H1 (cell line): ENCODE results near the gene RAB3IL1. TPM values are rescaled to one million over a fixed set of nuclear protein-coding genes. Genes with fewer than 3 reads are reported as not detected.

Experiments used
- CTCF ChIA-PET: fragments of 300-600 bp; sonication (Branson Sonifier 250); formaldehyde crosslinking; loops from one replicate; lab custom pipeline; 2021; ENCODE audit not compliant: partially characterized antibody; lab: Charles Lee
- POLR2A ChIA-PET: fragments of 300-600 bp; sonication (Branson Sonifier 250); formaldehyde crosslinking; loops from one replicate; lab custom pipeline; 2021; ENCODE audit warnings: inconsistent platforms; ENCODE audit not compliant: partially characterized antibody; lab: Charles Lee
- DNase-seq, 2 experiments: peaks; one replicate each; pipeline versions ENCODE4 v3.0.0 to v3.0.0-alpha.2; 2010 to 2022; ENCODE audit warnings: low spot score in 2 of 2, low read depth in 1 of 2, mixed read lengths in 1 of 2
- FAIRE-seq: peaks from 2 replicates; lab custom pipeline; 2011; peaks lifted over from hg19 to GRCh38; lab: Jason Lieb, UNC
- H2AFZ ChIP-seq: 2 replicates; pipeline ENCODE4 v1.8.1; 2012; ENCODE audit warnings: low read length, inconsistent platforms
- H2AK5ac ChIP-seq: 2 replicates; pipeline ENCODE4 v1.6.1; 2013; ENCODE audit warnings: low read depth, low read length
- H2BK120ac ChIP-seq: replicated peaks from 2 replicates; pipeline ENCODE3; 2013; ENCODE audit warnings: low read depth, low read length, inconsistent platforms
- H2BK12ac ChIP-seq: 2 replicates; pipeline ENCODE4 v1.6.1; 2013; ENCODE audit warnings: low read depth, low read length
- H2BK15ac ChIP-seq: 2 replicates; pipeline ENCODE4 v1.6.1; 2013; ENCODE audit warnings: low read length
- H2BK20ac ChIP-seq: 2 replicates; pipeline ENCODE4 v1.6.1; 2013; ENCODE audit warnings: low read length
- H2BK5ac ChIP-seq: 2 replicates; pipeline ENCODE4 v1.6.1; 2013; ENCODE audit warnings: low read depth, low read length
- H3K14ac ChIP-seq: 2 replicates; pipeline ENCODE4 v1.6.1; 2013; ENCODE audit warnings: inconsistent platforms; ENCODE audit not compliant: insufficient read length
- H3K18ac ChIP-seq: 2 replicates; pipeline ENCODE4 v1.6.1; 2013; ENCODE audit warnings: low read length; ENCODE audit errors: extremely low read depth
- H3K23ac ChIP-seq: 2 replicates; pipeline ENCODE4 v1.6.1; 2013; ENCODE audit warnings: inconsistent platforms; ENCODE audit not compliant: insufficient read length
- H3K23me2 ChIP-seq: 2 replicates; pipeline ENCODE4 v1.6.1; 2013; ENCODE audit warnings: low read depth, low read length
- H3K27ac ChIP-seq: 2 replicates; pipeline ENCODE4 v1.6.1; 2011; ENCODE audit warnings: low read depth, low read length, inconsistent platforms
- H3K27me3 ChIP-seq, 4 experiments: replicated peaks in 1 of 4; 1 replicate in 1 of 4; 2 replicates in 3 of 4; pipeline versions ENCODE4 v1.6.1 to v1.8.1; 2011 to 2013; ENCODE audit warnings: low read length in 3 of 4, mild to moderate bottlenecking in 3 of 4, inconsistent platforms in 2 of 4, mixed read lengths in 2 of 4, moderate library complexity in 1 of 4; ENCODE audit not compliant: control insufficient read depth in 3 of 4, insufficient read depth in 3 of 4; ENCODE audit errors: extremely low read depth in 1 of 4
- H3K36me3 ChIP-seq, 4 experiments: 2 replicates each; pipeline versions ENCODE4 v1.6.1 to v1.8.1; 2011 to 2013; ENCODE audit warnings: mild to moderate bottlenecking in 4 of 4, low read length in 3 of 4, moderate library complexity in 2 of 4, control low read depth in 1 of 4, inconsistent platforms in 1 of 4; ENCODE audit not compliant: insufficient read depth in 4 of 4, control insufficient read depth in 2 of 4
- H3K4ac ChIP-seq: replicated peaks from 2 replicates; pipeline ENCODE3; 2013; ENCODE audit warnings: low read length, low read depth, mixed read lengths, inconsistent platforms; ENCODE audit not compliant: insufficient read length
- H3K4me1 ChIP-seq, 4 experiments: replicated peaks in 1 of 4; 1 replicate in 1 of 4; 2 replicates in 3 of 4; pipeline versions ENCODE4 v1.6.1 to v1.8.1; 2011 to 2013; ENCODE audit warnings: low read length in 3 of 4, inconsistent platforms in 2 of 4, mixed read lengths in 1 of 4; ENCODE audit not compliant: insufficient read depth in 4 of 4, control insufficient read depth in 3 of 4
- H3K4me2 ChIP-seq, 2 experiments: 2 replicates each; pipeline versions ENCODE4 v1.6.1 to v1.8.1; 2011 to 2013; ENCODE audit warnings: low read depth in 2 of 2, low read length in 2 of 2, control low read depth in 1 of 2, inconsistent platforms in 1 of 2, mild to moderate bottlenecking in 1 of 2; ENCODE audit not compliant: insufficient read depth in 1 of 2
- H3K4me3 ChIP-seq, 4 experiments: fragments of 200-600, 300-600 bp in 1 of 4; sonication (generic), shearing (Covaris generic), sonication (Bioruptor Twin) in 1 of 4; 2 replicates each; pipeline versions ENCODE4 v1.5.1 to v1.8.1; 2011 to 2016; ENCODE audit warnings: low read length in 4 of 4, low read depth in 3 of 4, control low read depth in 2 of 4, inconsistent platforms in 2 of 4, mild to moderate bottlenecking in 2 of 4, mixed read lengths in 1 of 4, moderate library complexity in 1 of 4; ENCODE audit not compliant: insufficient read depth in 2 of 4; ENCODE audit errors: extremely low read depth in 1 of 4
- H3K56ac ChIP-seq: replicated peaks from 2 replicates; pipeline ENCODE3; 2013; ENCODE audit warnings: low read depth, mild to moderate bottlenecking, mixed read lengths, low read length, inconsistent platforms; ENCODE audit not compliant: insufficient read length
- H3K79me1 ChIP-seq: 2 replicates; pipeline ENCODE4 v1.6.1; 2013; ENCODE audit warnings: low read depth, low read length, control low read depth
- H3K79me2 ChIP-seq, 2 experiments: 2 replicates each; pipeline versions ENCODE4 v1.6.1 to v1.8.1; 2012 to 2013; ENCODE audit warnings: low read length in 2 of 2, mild to moderate bottlenecking in 2 of 2, inconsistent platforms in 1 of 2; ENCODE audit not compliant: insufficient read depth in 2 of 2, control insufficient read depth in 1 of 2
- H3K9ac ChIP-seq, 4 experiments: replicated peaks in 1 of 4; 1 replicate in 1 of 4; 2 replicates in 3 of 4; pipeline versions ENCODE4 v1.6.1 to v1.8.1; 2011 to 2013; ENCODE audit warnings: low read depth in 3 of 4, low read length in 3 of 4, control low read depth in 2 of 4, mild to moderate bottlenecking in 2 of 4, moderate library complexity in 2 of 4, inconsistent platforms in 1 of 4; ENCODE audit errors: extremely low read depth in 1 of 4
- H3K9me3 ChIP-seq, 2 experiments: 2 replicates each; pipeline versions ENCODE4 v1.6.1 to v1.8.1; 2012 to 2013; ENCODE audit warnings: mild to moderate bottlenecking in 2 of 2, moderate library complexity in 2 of 2, control low read depth in 1 of 2, inconsistent platforms in 1 of 2, low read depth in 1 of 2, low read length in 1 of 2, mixed read lengths in 1 of 2; ENCODE audit not compliant: insufficient read depth in 2 of 2
- H4K20me1 ChIP-seq, 2 experiments: replicated peaks in 1 of 2; 2 replicates each; pipeline versions ENCODE3 to v1.8.1; 2011 to 2013; ENCODE audit warnings: inconsistent platforms in 2 of 2, low read length in 2 of 2, mild to moderate bottlenecking in 1 of 2; ENCODE audit not compliant: insufficient read depth in 2 of 2, control insufficient read depth in 1 of 2
- H4K5ac ChIP-seq: 2 replicates; pipeline ENCODE4 v1.6.1; 2013; ENCODE audit warnings: low read length, low read depth, mixed read lengths, inconsistent platforms; ENCODE audit not compliant: insufficient read length
- H4K8ac ChIP-seq: 2 replicates; pipeline ENCODE4 v1.8.0; 2013; ENCODE audit warnings: mild to moderate bottlenecking, moderate library complexity, low read length, inconsistent platforms; ENCODE audit not compliant: insufficient read depth; ENCODE audit errors: extremely low read depth
- H4K91ac ChIP-seq: replicated peaks from 2 replicates; pipeline ENCODE3; 2013; ENCODE audit warnings: low read length, mixed read lengths, inconsistent platforms; ENCODE audit not compliant: insufficient read length
- EGR1 ChIP-seq: IDR thresholded peaks from 2 replicates; pipeline ENCODE4 v1.6.1; 2011; ENCODE audit warnings: low read depth, low read length, borderline replicate concordance
- POLR2AphosphoS5 ChIP-seq: IDR thresholded peaks from 2 replicates; pipeline ENCODE4 v1.6.1; 2011; ENCODE audit warnings: low read depth, low read length
- RAD21 ChIP-seq, 2 experiments: IDR thresholded peaks in 1 of 2; conservative IDR thresholded peaks in 1 of 2; 2 replicates each; pipeline ENCODE4 v1.6.1; 2011; ENCODE audit warnings: low read depth in 2 of 2, low read length in 2 of 2, improper control_type of control experiment in 1 of 2, inconsistent platforms in 1 of 2, mild to moderate bottlenecking in 1 of 2, moderate library complexity in 1 of 2
- SUZ12 ChIP-seq: fragments of 200-600 bp; sonication (generic); IDR thresholded peaks from 2 replicates; pipeline ENCODE4 v1.6.1; 2012; ENCODE audit warnings: mild to moderate bottlenecking, inconsistent platforms, low read length, moderate library complexity, mixed read lengths
- WGBS, 2 experiments: shearing (Covaris generic) in 1 of 2; methylation state at CpG; one replicate each; pipeline versions ENCODE4 v1.1.6 to v1.1.7; 2013 to 2015; ENCODE audit warnings: low lambda C conversion rate in 2 of 2, mixed read lengths in 2 of 2, inconsistent platforms in 1 of 2, low coverage in 1 of 2, missing lambda C conversion rate in 1 of 2; ENCODE audit not compliant: insufficient replicate concordance in 2 of 2, insufficient coverage in 1 of 2, insufficient read length in 1 of 2; ENCODE audit errors: extremely low coverage in 1 of 2, missing lambda C conversion rate in 1 of 2; 5-methylcytosine and 5-hydroxymethylcytosine counted together
- polyA plus RNA-seq, 7 experiments: library from polyadenylated mRNA; depleted of rRNA in 3 of 7; stranded (reverse) in 5 of 7; unstranded in 2 of 7; fragments of >200 nt in 5 of 7; fragments of 200-250 nt in 2 of 7; gene quantifications; 1 replicate in 5 of 7; 2 replicates in 1 of 7; 4 replicates in 1 of 7; pipeline versions ENCODE4 v1.2.1 to v1.2.3, GENCODE V29; 2011 to 2013; ENCODE audit warnings: missing spikeins in 2 of 7, mixed read lengths in 2 of 7
- total RNA-seq: library from RNA; stranded (reverse); fragmentation: NEBNext Ultra II Directional; extraction: Animal tissue kit (Norgen Biotek cat#: 25700); gene quantifications from 2 replicates; pipeline ENCODE4 v1.2.1, GENCODE V29; 2021

The RAB3IL1 gene
- total and polyA plus RNA-seq, 2 of the 8 experiments (the other 6 are each of a cell fraction or from before 2014, with no cell fraction given): 6.8 to 7.9 TPM

GRCh38 chr11:61853698-61854169 lies 63.6 kb downstream of the RAB3IL1 start:
- Histone ChIP-seq H3K9ac (no peak overlapping the region), H3K27ac (no peak overlapping the region), H3K23me2 (no peaks in the 10 kb centered on the region), H4K20me1 (peaks cover 11 to 38% of the 10 kb centered on the region in 2 experiments), H3K4me2 (no peak overlapping the region), H3K9me3 (no peaks in the 10 kb centered on the region), H2AK5ac (no peak overlapping the region), H4K5ac (no peak overlapping the region), H3K4me3 (no peak overlapping the region), H2BK12ac (no peak overlapping the region), H2BK15ac (no peak overlapping the region), H2BK20ac (no peak overlapping the region), H4K91ac (no peak overlapping the region), H4K8ac (no peak overlapping the region; the same call in 1 of the 2 replicates), H2BK120ac (no peak overlapping the region), H2AFZ (no peak overlapping the region), H3K14ac (no peak overlapping the region), H3K18ac (no peak overlapping the region), H3K4me1 (no peaks in the 10 kb centered on the region), H3K27me3 (no peaks in the 10 kb centered on the region), H3K4ac (no peak overlapping the region), H3K23ac (no peak overlapping the region), H3K79me1 (peaks cover 11% of the 10 kb centered on the region), H2BK5ac (no peak overlapping the region), H3K36me3 (peaks cover 36 to 75% (median 64%) of the 10 kb centered on the region in 4 experiments), H3K79me2 (no peaks in the 10 kb centered on the region), H3K56ac (no peak overlapping the region)
- ChIA-PET CTCF (interaction anchor here (1.4 to 2.2 kb wide), 4 partner anchors 17 to 56 kb away, joined by 4 to 8 read pairs (median 4); no protein-coding TSS in a partner anchor), POLR2A (interaction anchor here (0.8 to 2.8 kb wide), 12 partner anchors 9 to 56 kb away, joined by 3 to 7 read pairs (median 4); no protein-coding TSS in a partner anchor)
- 86% methylated on average over 13 of the region's 13 CpGs; no CpG with 5 or more reads in 1 of the 2 experiments for WGBS, 2 experiments
- TF ChIP-seq POLR2AphosphoS5: no peak
- no peak for TF ChIP-seq EGR1
- no peak for TF ChIP-seq SUZ12
- TF ChIP-seq RAD21 (IDR thresholded peaks at IDR 0.05 in 1 of 2, conservative IDR thresholded peaks at IDR 0.05 in 1 of 2; ENCODE audit: low read depth in 2 of 2, low read length in 2 of 2): no peak
- FAIRE-seq (no peak), DNase-seq (no peak)
